K562 (cell line): Measurements from ENCODE around the gene OR7A5. TPM values are rescaled to one million over a fixed set of nuclear protein-coding genes. Genes with fewer than 3 reads are reported as not detected.

Source experiments
- ATAC-seq: fragments of 200-7000 bp; cut with Tn5 transposase; 3 replicates; pipeline ENCODE4 v1.9.1; 2020; ENCODE audit warnings: moderate library complexity
- BruUV-seq: library from RNA; stranded (reverse); fragments of 400-500 nt; replicated peaks from 2 replicates; lab custom pipeline; 2021; lab: Mats Ljungman, UMichigan
- CTCF ChIA-PET: fragments of 300-600 bp; formaldehyde crosslinking; extraction: SDS; loops from one replicate; lab custom pipeline; 2021; ENCODE audit warnings: low intra/inter-chr PET ratio; lab: Yijun Ruan, JAX
- POLR2A ChIA-PET: fragments of 300-600, 350-650 bp; sonication (Branson Sonifier 250); formaldehyde crosslinking; extraction: SDS; loops from one replicate; lab custom pipeline; 2021; ENCODE audit warnings: antibody characterized with exemption, inconsistent platforms; lab: Yijun Ruan, JAX
- DNase-seq, 4 experiments: peaks; one replicate each; pipeline versions ENCODE4 v3.0.0 to v3.0.0-alpha.2; 2011 to 2018; ENCODE audit warnings: low spot score in 3 of 4, mixed read lengths in 3 of 4; ENCODE audit errors: extremely low read depth in 1 of 4
- FAIRE-seq: peaks from 2 replicates; lab custom pipeline; 2011; peaks lifted over from hg19 to GRCh38; lab: Jason Lieb, UNC
- H2AFZ ChIP-seq: 2 replicates; pipeline ENCODE4 v1.6.0; 2011; ENCODE audit warnings: low read depth, low read length, control low read depth, inconsistent platforms
- H3K27ac ChIP-seq: fragments of 200-600 bp; 3 replicates; pipeline ENCODE4 v1.8.0; 2011; ENCODE audit warnings: low read depth, mild to moderate bottlenecking, control low read depth, inconsistent platforms, low read length, moderate library complexity, mixed read lengths; ENCODE audit errors: extremely low read depth
- H3K27me3 ChIP-seq, 2 experiments: fragments of 300-600 bp in 1 of 2; 2 replicates in 1 of 2; 3 replicates in 1 of 2; pipeline versions ENCODE4 v1.6.0 to v1.8.0; 2011; ENCODE audit warnings: inconsistent platforms in 2 of 2, low read length in 2 of 2, mild to moderate bottlenecking in 1 of 2, mixed read lengths in 1 of 2, moderate library complexity in 1 of 2; ENCODE audit not compliant: control insufficient read depth in 2 of 2, insufficient read depth in 2 of 2
- H3K36me3 ChIP-seq: fragments of 300-600 bp; 3 replicates; pipeline ENCODE4 v1.8.0; 2011; ENCODE audit warnings: mild to moderate bottlenecking, low read length, inconsistent platforms; ENCODE audit not compliant: control insufficient read depth, insufficient read depth
- H3K4me1 ChIP-seq, 2 experiments: fragments of 200-600 bp in 1 of 2; replicated peaks in 1 of 2; 2 replicates in 1 of 2; 3 replicates in 1 of 2; pipeline versions ENCODE4 v1.5.1 to v1.8.0; 2011; ENCODE audit warnings: inconsistent platforms in 2 of 2, low read length in 2 of 2, mild to moderate bottlenecking in 1 of 2, mixed read lengths in 1 of 2, moderate library complexity in 1 of 2; ENCODE audit not compliant: control insufficient read depth in 2 of 2, insufficient read depth in 2 of 2
- H3K4me2 ChIP-seq: 2 replicates; pipeline ENCODE4 v1.6.1; 2011; ENCODE audit warnings: low read length, control low read depth, inconsistent platforms, mixed read lengths; ENCODE audit not compliant: insufficient read depth
- H3K4me3 ChIP-seq: fragments of 200-600 bp; sonication (generic), shearing (Covaris generic); 2 replicates; pipeline ENCODE4 v1.5.1; 2016; ENCODE audit warnings: control low read depth, inconsistent platforms
- H3K79me2 ChIP-seq: fragments of 200-600 bp; 3 replicates; pipeline ENCODE4 v1.8.0; 2011; ENCODE audit warnings: low read length, inconsistent platforms; ENCODE audit not compliant: control insufficient read depth, insufficient read depth
- H3K9ac ChIP-seq, 2 experiments: 2 replicates each; pipeline versions ENCODE4 v1.6.0 to v1.6.1; 2011; ENCODE audit warnings: low read depth in 2 of 2, low read length in 2 of 2, control low read depth in 1 of 2, inconsistent platforms in 1 of 2, mild to moderate bottlenecking in 1 of 2, mixed read lengths in 1 of 2; ENCODE audit not compliant: insufficient read depth in 1 of 2
- H3K9me1 ChIP-seq: one replicate; pipeline ENCODE4 v1.6.0; 2011; ENCODE audit warnings: inconsistent platforms, mild to moderate bottlenecking, low read length, moderate library complexity; ENCODE audit not compliant: control insufficient read depth, insufficient read depth
- H3K9me3 ChIP-seq: replicated peaks from 2 replicates; pipeline ENCODE4 v1.5.1; 2011; ENCODE audit warnings: low read depth, low read length, inconsistent platforms; ENCODE audit not compliant: control insufficient read depth, insufficient read depth
- H4K20me1 ChIP-seq: replicated peaks from 2 replicates; pipeline ENCODE4 v1.6.1; 2011; ENCODE audit warnings: low read length, inconsistent platforms, mixed read lengths; ENCODE audit not compliant: control insufficient read depth, insufficient read depth
- CEBPG ChIP-seq, 3 experiments: fragments of 200-800 bp in 1 of 3; sonication (Bioruptor generic) in 1 of 3; sonication (generic) in 1 of 3; formaldehyde crosslinking in 1 of 3; IDR thresholded peaks in 2 of 3; conservative IDR thresholded peaks in 1 of 3; 2 replicates each; pipeline versions ENCODE4 v1.6.1 to v1.8.0; 2016 to 2022; ENCODE audit warnings: missing compliant biosample characterization in 2 of 3, missing genetic modification characterization in 2 of 3, mild to moderate bottlenecking in 1 of 3, missing genetic modification reagents in 1 of 3
- ETV6 ChIP-seq, 3 experiments: fragments of 150-350 bp in 1 of 3; sonication (generic) in 1 of 3; formaldehyde crosslinking in 1 of 3; IDR thresholded peaks; 2 replicates each; pipeline versions ENCODE4 v1.6.1 to v1.8.0; 2014 to 2022; ENCODE audit warnings: borderline replicate concordance in 2 of 3, low read depth in 2 of 3, antibody characterized with exemption in 1 of 3, low read length in 1 of 3, mild to moderate bottlenecking in 1 of 3, missing genetic modification reagents in 1 of 3
- FOSL1 ChIP-seq: fragments of 200-800 bp; sonication (Bioruptor generic); conservative IDR thresholded peaks from 2 replicates; pipeline ENCODE4 v1.6.1; 2016; ENCODE audit warnings: missing genetic modification characterization, missing compliant biosample characterization
- SOX6 ChIP-seq: fragments of 450-650 bp; IDR thresholded peaks from 2 replicates; pipeline ENCODE4 v1.6.1; 2014; ENCODE audit warnings: mild to moderate bottlenecking
- ZNF445 ChIP-seq: fragments of 250-450 bp; sonication (Bioruptor Pico); IDR thresholded peaks from 2 replicates; pipeline ENCODE4 v1.4.0; 2020; ENCODE audit warnings: low read depth, mild to moderate bottlenecking, moderate library complexity
- ZNF561 ChIP-seq: fragments of 450-650 bp; formaldehyde crosslinking; conservative IDR thresholded peaks from 2 replicates; pipeline ENCODE4 v1.4.0; 2020; ENCODE audit warnings: mild to moderate bottlenecking, moderate library complexity
- WGBS: fragments of 100-300 bp; shearing (Covaris generic); methylation state at CpG from one replicate; pipeline ENCODE4 v1.1.6; 2016; ENCODE audit warnings: low coverage, mixed read lengths; ENCODE audit not compliant: insufficient coverage; ENCODE audit errors: missing lambda C conversion rate; 5-methylcytosine and 5-hydroxymethylcytosine counted together
- in situ Hi-C: fragments of 300-500 bp; cut with MboI; formaldehyde crosslinking; loops from 4 replicates; pipeline ENCODE4 v1.15.0; 2018; ENCODE audit warnings: inconsistent platforms, mixed read lengths
- intact Hi-C: fragments of 100-400 bp; cut with micrococcal nuclease; formaldehyde crosslinking; loops from 2 replicates; pipeline ENCODE4 v1.14.2; 2022
- polyA plus RNA-seq, 8 experiments: library from polyadenylated mRNA; depleted of rRNA in 4 of 8; stranded (reverse) in 5 of 8; unstranded in 3 of 8; fragments of >200 nt; fragmentation: Nextera tagmentation in 2 of 8; fragmentation: Illumina TruSeq in 1 of 8; extraction: Ambion mirVana in 2 of 8; extraction: Trizol in 1 of 8; gene quantifications; 2 replicates each; pipeline versions ENCODE4 v1.2.1 to v1.2.3, GENCODE V29; 2011 to 2014; ENCODE audit warnings: inconsistent platforms in 1 of 8, missing spikeins in 1 of 8
- total RNA-seq, 7 experiments: library from RNA; depleted of rRNA in 6 of 7; stranded (reverse); fragments of >200 nt in 6 of 7; fragmentation: Illumina TruSeq in 2 of 7; extraction: Trizol in 2 of 7; gene quantifications; 2 replicates each; pipeline versions ENCODE4 v1.2.1 to v1.2.3, GENCODE V29; 2011 to 2021; ENCODE audit warnings: low replicate concordance in 1 of 7
- TF ChIP-seq, protein P1 (sequence below): fragments of 250-450 bp; sonication (Bioruptor Pico); IDR thresholded peaks from 2 replicates; pipeline ENCODE4 v1.4.0; 2020; ENCODE audit warnings: mild to moderate bottlenecking, moderate library complexity
- TF ChIP-seq, protein P2 (sequence below): fragments of 450-650 bp; IDR thresholded peaks from one replicate; pipeline ENCODE4 v1.6.1; 2018; ENCODE audit warnings: mild to moderate bottlenecking, moderate library complexity; ENCODE audit not compliant: partially characterized antibody
- TF ChIP-seq, protein P3 (sequence below), 2 experiments: fragments of 450-650 bp in 1 of 2; sonication (generic) in 1 of 2; formaldehyde crosslinking in 1 of 2; IDR thresholded peaks in 1 of 2; conservative IDR thresholded peaks in 1 of 2; 2 replicates each; pipeline versions ENCODE4 v1.6.1 to v1.8.1; 2016 to 2023; ENCODE audit warnings: mild to moderate bottlenecking in 2 of 2, moderate library complexity in 2 of 2, inconsistent platforms in 1 of 2, missing genetic modification reagents in 1 of 2

The OR7A5 gene
- total and polyA plus RNA-seq, 9 of the 15 experiments (the other 6 are each of a cell fraction or from before 2014, with no cell fraction given): not detected

DNA sequence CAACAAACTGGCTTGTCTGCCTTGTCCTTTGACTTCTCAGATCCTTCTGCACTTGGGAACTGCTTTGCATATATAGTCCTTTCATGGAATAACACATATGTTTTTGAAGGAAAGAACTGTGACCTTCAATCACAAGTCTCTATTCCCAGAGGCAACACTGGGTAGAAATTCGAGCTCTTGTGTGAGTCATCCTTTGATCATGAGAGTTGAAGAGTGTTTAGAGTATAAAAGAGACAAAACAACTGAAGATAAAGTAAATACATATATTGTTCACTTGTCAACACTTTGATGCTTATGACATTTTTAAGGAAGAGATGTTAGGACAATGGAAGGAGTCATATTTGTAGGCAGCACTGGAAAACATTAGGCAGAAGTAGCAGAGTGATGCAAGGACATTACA lies 5.2 kb upstream of the OR7A5 start:
- BruUV-seq: no TSS peak

DNA sequence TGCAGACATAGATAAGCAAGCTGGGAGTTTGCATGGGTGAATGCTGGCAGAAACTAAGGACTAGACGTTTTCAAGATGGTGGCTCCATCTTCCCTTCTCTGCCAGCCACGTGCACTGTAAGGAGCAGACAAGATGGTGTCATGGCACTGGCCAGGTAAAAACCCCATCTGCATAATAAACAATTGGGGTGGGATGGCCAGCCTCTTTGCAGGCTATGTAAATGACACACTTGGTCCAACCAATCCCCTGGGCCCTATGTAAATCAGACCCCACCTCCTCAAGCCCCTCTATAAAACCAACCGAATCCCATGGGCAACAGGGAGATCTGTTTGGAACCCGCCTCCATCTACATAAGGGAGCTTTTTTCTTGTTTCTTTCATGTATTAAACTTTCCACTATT lies 2.4 kb upstream of the OR7A5 start:
- no peaks in the 10 kb centered on the region for H3K4me1 ChIP-seq
- no peaks in the 10 kb centered on the region; the same call in 1 of the 2 replicates for H3K9me3 ChIP-seq
- H2AFZ ChIP-seq: no peak overlapping the region
- ChIA-PET CTCF (no interaction called here), POLR2A (no interaction called here)
- H3K27ac ChIP-seq: no peak overlapping the region
- no peak overlapping the region for H3K4me3 ChIP-seq
- WGBS: 2% methylated on average over 4 of the region's 4 CpGs
- no peaks in the 10 kb centered on the region for H3K9me1 ChIP-seq
- no peak for FAIRE-seq
- H3K9ac ChIP-seq: no peak overlapping the region
- H3K79me2 ChIP-seq: no peaks in the 10 kb centered on the region
- H4K20me1 ChIP-seq: no peaks in the 10 kb centered on the region
- H3K4me2 ChIP-seq: no peak overlapping the region
- DNase-seq: no peak
- ATAC-seq: no peak
- in situ Hi-C loops (no loop called here), intact Hi-C loops (no loop called here)
- peaks cover 6 to 16% of the 10 kb centered on the region in 2 experiments; a peak in 4 of 5 replicates for H3K27me3 ChIP-seq
- no peaks in the 10 kb centered on the region for H3K36me3 ChIP-seq
- BruUV-seq: no TSS peak
- TF ChIP-seq, protein P1, sequence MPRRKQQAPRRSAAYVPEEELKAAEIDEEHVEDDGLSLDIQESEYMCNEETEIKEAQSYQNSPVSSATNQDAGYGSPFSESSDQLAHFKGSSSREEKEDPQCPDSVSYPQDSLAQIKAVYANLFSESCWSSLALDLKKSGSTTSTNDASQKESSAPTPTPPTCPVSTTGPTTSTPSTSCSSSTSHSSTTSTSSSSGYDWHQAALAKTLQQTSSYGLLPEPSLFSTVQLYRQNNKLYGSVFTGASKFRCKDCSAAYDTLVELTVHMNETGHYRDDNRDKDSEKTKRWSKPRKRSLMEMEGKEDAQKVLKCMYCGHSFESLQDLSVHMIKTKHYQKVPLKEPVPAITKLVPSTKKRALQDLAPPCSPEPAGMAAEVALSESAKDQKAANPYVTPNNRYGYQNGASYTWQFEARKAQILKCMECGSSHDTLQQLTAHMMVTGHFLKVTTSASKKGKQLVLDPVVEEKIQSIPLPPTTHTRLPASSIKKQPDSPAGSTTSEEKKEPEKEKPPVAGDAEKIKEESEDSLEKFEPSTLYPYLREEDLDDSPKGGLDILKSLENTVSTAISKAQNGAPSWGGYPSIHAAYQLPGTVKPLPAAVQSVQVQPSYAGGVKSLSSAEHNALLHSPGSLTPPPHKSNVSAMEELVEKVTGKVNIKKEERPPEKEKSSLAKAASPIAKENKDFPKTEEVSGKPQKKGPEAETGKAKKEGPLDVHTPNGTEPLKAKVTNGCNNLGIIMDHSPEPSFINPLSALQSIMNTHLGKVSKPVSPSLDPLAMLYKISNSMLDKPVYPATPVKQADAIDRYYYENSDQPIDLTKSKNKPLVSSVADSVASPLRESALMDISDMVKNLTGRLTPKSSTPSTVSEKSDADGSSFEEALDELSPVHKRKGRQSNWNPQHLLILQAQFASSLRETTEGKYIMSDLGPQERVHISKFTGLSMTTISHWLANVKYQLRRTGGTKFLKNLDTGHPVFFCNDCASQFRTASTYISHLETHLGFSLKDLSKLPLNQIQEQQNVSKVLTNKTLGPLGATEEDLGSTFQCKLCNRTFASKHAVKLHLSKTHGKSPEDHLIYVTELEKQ (CRISPR knock-in tag): no peak
- no peak for TF ChIP-seq ZNF561 (CRISPR knock-in tag)
- no peak for TF ChIP-seq ETV6 (IDR thresholded peaks at IDR 0.05; ENCODE audit: borderline replicate concordance in 1 of 2, low read depth in 2 of 2, low read length in 1 of 2)
- no peak for TF ChIP-seq ETV6 (CRISPR knock-in tag; IDR thresholded peaks at IDR 0.05; ENCODE audit: borderline replicate concordance)
- no peak for TF ChIP-seq CEBPG (CRISPR knock-in tag; IDR thresholded peaks at IDR 0.05)
- no peak for TF ChIP-seq CEBPG (tag; conservative IDR thresholded peaks at IDR 0.05 in 1 of 2, IDR thresholded peaks at IDR 0.05 in 1 of 2)
- TF ChIP-seq, protein P2, sequence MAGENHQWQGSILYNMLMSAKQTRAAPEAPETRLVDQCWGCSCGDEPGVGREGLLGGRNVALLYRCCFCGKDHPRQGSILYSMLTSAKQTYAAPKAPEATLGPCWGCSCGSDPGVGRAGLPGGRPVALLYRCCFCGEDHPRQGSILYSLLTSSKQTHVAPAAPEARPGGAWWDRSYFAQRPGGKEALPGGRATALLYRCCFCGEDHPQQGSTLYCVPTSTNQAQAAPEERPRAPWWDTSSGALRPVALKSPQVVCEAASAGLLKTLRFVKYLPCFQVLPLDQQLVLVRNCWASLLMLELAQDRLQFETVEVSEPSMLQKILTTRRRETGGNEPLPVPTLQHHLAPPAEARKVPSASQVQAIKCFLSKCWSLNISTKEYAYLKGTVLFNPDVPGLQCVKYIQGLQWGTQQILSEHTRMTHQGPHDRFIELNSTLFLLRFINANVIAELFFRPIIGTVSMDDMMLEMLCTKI: no peak

More for the DNA sequence above, 5.2 kb upstream of the OR7A5 start:
- DNase-seq (no peak), FAIRE-seq (no peak), ATAC-seq (no peak)
- Histone ChIP-seq H2AFZ (no peak overlapping the region), H3K9ac (no peak overlapping the region), H3K4me1 (no peaks in the 10 kb centered on the region), H3K79me2 (no peaks in the 10 kb centered on the region), H3K4me3 (no peak overlapping the region), H3K9me3 (no peaks in the 10 kb centered on the region; the same call in 1 of the 2 replicates), H3K27ac (no peak overlapping the region), H3K4me2 (no peak overlapping the region), H4K20me1 (no peaks in the 10 kb centered on the region), H3K36me3 (no peaks in the 10 kb centered on the region), H3K9me1 (no peaks in the 10 kb centered on the region), H3K27me3 (peaks cover 5 to 11% of the 10 kb centered on the region in 2 experiments; a peak in 4 of 5 replicates)
- intact Hi-C loops (no loop called here), in situ Hi-C loops (no loop called here)
- WGBS: 0% methylated on average over 1 of the region's 1 CpG
- ChIA-PET POLR2A (no interaction called here), CTCF (no interaction called here)
- peak; percentile 31; the same call in 1 of the 2 replicates for TF ChIP-seq SOX6
- no peak for TF ChIP-seq ZNF445
- 0 out of 2 replicates have a peak, but pooled peaks have one; percentile 21 for TF ChIP-seq FOSL1 (tag)
- TF ChIP-seq, protein P3, sequence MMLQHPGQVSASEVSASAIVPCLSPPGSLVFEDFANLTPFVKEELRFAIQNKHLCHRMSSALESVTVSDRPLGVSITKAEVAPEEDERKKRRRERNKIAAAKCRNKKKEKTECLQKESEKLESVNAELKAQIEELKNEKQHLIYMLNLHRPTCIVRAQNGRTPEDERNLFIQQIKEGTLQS (IDR thresholded peaks at IDR 0.05): peak; percentile 41; the same call in 1 of the 2 replicates
- TF ChIP-seq, protein P3 (CRISPR knock-in tag; conservative IDR thresholded peaks at IDR 0.05): no peak
